ENCODE measurements around the gene NABP2.

DNA sequence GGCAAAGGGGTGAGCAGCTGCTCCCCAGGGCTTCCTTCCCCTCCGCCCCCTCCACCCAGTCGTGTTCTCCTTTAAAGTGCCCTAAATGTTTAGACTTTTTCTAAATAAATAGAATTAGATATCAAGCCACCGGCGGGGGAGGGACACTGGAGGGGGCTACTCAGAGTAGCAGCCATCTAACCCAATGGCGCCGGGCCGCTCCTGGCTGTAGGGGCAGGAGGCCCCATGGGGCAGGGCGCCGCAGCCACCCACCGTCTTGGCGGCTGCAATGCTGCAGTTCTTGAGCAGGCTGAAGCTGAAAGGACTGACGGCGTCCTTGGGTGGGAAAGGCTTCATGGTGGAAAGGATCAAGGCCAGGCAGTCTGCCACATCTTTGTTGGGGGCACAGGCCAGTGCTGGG is 18.8 kb downstream of the NABP2 start:
- TF ChIP-seq EMX1 (CRISPR knock-in tag; IDR thresholded peaks at IDR 0.05) (no peak), ZNF416 (CRISPR knock-in tag; IDR thresholded peaks at IDR 0.05) (no peak), JUN (CRISPR knock-in tag; IDR thresholded peaks at IDR 0.05) (no peak), IRF2 (CRISPR knock-in tag; IDR thresholded peaks at IDR 0.05; ENCODE audit: borderline replicate concordance, low read depth) (no peak)
- TF ChIP-seq, protein P1, sequence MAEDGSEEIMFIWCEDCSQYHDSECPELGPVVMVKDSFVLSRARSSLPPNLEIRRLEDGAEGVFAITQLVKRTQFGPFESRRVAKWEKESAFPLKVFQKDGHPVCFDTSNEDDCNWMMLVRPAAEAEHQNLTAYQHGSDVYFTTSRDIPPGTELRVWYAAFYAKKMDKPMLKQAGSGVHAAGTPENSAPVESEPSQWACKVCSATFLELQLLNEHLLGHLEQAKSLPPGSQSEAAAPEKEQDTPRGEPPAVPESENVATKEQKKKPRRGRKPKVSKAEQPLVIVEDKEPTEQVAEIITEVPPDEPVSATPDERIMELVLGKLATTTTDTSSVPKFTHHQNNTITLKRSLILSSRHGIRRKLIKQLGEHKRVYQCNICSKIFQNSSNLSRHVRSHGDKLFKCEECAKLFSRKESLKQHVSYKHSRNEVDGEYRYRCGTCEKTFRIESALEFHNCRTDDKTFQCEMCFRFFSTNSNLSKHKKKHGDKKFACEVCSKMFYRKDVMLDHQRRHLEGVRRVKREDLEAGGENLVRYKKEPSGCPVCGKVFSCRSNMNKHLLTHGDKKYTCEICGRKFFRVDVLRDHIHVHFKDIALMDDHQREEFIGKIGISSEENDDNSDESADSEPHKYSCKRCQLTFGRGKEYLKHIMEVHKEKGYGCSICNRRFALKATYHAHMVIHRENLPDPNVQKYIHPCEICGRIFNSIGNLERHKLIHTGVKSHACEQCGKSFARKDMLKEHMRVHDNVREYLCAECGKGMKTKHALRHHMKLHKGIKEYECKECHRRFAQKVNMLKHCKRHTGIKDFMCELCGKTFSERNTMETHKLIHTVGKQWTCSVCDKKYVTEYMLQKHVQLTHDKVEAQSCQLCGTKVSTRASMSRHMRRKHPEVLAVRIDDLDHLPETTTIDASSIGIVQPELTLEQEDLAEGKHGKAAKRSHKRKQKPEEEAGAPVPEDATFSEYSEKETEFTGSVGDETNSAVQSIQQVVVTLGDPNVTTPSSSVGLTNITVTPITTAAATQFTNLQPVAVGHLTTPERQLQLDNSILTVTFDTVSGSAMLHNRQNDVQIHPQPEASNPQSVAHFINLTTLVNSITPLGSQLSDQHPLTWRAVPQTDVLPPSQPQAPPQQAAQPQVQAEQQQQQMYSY (CRISPR knock-in tag; IDR thresholded peaks at IDR 0.05) = no peak
- TF ChIP-seq, protein P2, sequence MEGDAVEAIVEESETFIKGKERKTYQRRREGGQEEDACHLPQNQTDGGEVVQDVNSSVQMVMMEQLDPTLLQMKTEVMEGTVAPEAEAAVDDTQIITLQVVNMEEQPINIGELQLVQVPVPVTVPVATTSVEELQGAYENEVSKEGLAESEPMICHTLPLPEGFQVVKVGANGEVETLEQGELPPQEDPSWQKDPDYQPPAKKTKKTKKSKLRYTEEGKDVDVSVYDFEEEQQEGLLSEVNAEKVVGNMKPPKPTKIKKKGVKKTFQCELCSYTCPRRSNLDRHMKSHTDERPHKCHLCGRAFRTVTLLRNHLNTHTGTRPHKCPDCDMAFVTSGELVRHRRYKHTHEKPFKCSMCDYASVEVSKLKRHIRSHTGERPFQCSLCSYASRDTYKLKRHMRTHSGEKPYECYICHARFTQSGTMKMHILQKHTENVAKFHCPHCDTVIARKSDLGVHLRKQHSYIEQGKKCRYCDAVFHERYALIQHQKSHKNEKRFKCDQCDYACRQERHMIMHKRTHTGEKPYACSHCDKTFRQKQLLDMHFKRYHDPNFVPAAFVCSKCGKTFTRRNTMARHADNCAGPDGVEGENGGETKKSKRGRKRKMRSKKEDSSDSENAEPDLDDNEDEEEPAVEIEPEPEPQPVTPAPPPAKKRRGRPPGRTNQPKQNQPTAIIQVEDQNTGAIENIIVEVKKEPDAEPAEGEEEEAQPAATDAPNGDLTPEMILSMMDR (IDR thresholded peaks at IDR 0.05) = no peak
- TF ChIP-seq, protein P3, sequence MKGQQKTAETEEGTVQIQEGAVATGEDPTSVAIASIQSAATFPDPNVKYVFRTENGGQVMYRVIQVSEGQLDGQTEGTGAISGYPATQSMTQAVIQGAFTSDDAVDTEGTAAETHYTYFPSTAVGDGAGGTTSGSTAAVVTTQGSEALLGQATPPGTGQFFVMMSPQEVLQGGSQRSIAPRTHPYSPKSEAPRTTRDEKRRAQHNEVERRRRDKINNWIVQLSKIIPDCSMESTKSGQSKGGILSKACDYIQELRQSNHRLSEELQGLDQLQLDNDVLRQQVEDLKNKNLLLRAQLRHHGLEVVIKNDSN (CRISPR knock-in tag; IDR thresholded peaks at IDR 0.05) = no peak
- TF ChIP-seq, protein P4, sequence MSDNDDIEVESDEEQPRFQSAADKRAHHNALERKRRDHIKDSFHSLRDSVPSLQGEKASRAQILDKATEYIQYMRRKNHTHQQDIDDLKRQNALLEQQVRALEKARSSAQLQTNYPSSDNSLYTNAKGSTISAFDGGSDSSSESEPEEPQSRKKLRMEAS (CRISPR knock-in tag; IDR thresholded peaks at IDR 0.05) = no peak
- TF ChIP-seq, protein P5, sequence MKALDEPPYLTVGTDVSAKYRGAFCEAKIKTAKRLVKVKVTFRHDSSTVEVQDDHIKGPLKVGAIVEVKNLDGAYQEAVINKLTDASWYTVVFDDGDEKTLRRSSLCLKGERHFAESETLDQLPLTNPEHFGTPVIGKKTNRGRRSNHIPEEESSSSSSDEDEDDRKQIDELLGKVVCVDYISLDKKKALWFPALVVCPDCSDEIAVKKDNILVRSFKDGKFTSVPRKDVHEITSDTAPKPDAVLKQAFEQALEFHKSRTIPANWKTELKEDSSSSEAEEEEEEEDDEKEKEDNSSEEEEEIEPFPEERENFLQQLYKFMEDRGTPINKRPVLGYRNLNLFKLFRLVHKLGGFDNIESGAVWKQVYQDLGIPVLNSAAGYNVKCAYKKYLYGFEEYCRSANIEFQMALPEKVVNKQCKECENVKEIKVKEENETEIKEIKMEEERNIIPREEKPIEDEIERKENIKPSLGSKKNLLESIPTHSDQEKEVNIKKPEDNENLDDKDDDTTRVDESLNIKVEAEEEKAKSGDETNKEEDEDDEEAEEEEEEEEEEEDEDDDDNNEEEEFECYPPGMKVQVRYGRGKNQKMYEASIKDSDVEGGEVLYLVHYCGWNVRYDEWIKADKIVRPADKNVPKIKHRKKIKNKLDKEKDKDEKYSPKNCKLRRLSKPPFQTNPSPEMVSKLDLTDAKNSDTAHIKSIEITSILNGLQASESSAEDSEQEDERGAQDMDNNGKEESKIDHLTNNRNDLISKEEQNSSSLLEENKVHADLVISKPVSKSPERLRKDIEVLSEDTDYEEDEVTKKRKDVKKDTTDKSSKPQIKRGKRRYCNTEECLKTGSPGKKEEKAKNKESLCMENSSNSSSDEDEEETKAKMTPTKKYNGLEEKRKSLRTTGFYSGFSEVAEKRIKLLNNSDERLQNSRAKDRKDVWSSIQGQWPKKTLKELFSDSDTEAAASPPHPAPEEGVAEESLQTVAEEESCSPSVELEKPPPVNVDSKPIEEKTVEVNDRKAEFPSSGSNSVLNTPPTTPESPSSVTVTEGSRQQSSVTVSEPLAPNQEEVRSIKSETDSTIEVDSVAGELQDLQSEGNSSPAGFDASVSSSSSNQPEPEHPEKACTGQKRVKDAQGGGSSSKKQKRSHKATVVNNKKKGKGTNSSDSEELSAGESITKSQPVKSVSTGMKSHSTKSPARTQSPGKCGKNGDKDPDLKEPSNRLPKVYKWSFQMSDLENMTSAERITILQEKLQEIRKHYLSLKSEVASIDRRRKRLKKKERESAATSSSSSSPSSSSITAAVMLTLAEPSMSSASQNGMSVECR (CRISPR knock-in tag; IDR thresholded peaks at IDR 0.05; ENCODE audit: borderline replicate concordance) = no peak
- TF ChIP-seq, protein P6, sequence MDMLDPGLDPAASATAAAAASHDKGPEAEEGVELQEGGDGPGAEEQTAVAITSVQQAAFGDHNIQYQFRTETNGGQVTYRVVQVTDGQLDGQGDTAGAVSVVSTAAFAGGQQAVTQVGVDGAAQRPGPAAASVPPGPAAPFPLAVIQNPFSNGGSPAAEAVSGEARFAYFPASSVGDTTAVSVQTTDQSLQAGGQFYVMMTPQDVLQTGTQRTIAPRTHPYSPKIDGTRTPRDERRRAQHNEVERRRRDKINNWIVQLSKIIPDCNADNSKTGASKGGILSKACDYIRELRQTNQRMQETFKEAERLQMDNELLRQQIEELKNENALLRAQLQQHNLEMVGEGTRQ (CRISPR knock-in tag; IDR thresholded peaks at IDR 0.05) = no peak
- TF ChIP-seq, protein P7, sequence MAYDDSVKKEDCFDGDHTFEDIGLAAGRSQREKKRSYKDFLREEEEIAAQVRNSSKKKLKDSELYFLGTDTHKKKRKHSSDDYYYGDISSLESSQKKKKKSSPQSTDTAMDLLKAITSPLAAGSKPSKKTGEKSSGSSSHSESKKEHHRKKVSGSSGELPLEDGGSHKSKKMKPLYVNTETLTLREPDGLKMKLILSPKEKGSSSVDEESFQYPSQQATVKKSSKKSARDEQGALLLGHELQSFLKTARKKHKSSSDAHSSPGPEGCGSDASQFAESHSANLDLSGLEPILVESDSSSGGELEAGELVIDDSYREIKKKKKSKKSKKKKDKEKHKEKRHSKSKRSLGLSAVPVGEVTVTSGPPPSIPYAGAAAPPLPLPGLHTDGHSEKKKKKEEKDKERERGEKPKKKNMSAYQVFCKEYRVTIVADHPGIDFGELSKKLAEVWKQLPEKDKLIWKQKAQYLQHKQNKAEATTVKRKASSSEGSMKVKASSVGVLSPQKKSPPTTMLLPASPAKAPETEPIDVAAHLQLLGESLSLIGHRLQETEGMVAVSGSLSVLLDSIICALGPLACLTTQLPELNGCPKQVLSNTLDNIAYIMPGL (CRISPR knock-in tag; IDR thresholded peaks at IDR 0.05) = no peak

Data from WTC11 (cell line).